Caco-2 (cell line): ENCODE measurements around the gene KRTAP10-2. TPM values are rescaled to one million over a fixed set of nuclear protein-coding genes. Genes with fewer than 3 reads are reported as not detected.

ENCODE experiments used
- BruUV-seq: library from RNA; stranded (reverse); fragments of 400-500 nt; replicated peaks from 2 replicates; lab custom pipeline; 2021; lab: Mats Ljungman, UMichigan
- CTCF ChIA-PET: fragments of 300-600 bp; sonication (Branson Sonifier 250); formaldehyde crosslinking; loops from one replicate; lab custom pipeline; 2022; ENCODE audit warnings: antibody characterized with exemption; lab: Charles Lee
- POLR2A ChIA-PET: fragments of 300-600 bp; sonication (Branson Sonifier 250); formaldehyde crosslinking; loops from one replicate; lab custom pipeline; 2022; ENCODE audit warnings: antibody characterized with exemption; lab: Charles Lee
- DNase-seq, 2 experiments: peaks; one replicate each; pipeline versions ENCODE4 v3.0.0 to v3.0.0-alpha.2; 2020 to 2022
- H3K27me3 ChIP-seq: replicated peaks from 2 replicates; pipeline ENCODE4 v1.6.0; 2011; ENCODE audit warnings: low read length; ENCODE audit not compliant: control insufficient read depth, insufficient read depth
- H3K36me3 ChIP-seq: 2 replicates; pipeline ENCODE4 v1.5.1; 2011; ENCODE audit warnings: low read length; ENCODE audit not compliant: control insufficient read depth, insufficient read depth
- H3K4me1 ChIP-seq: fragments of 250-450 bp; sonication (Bioruptor Pico); 2 replicates; pipeline ENCODE4 v1.5.1; 2020; ENCODE audit warnings: mild to moderate bottlenecking
- H3K4me3 ChIP-seq: 2 replicates; pipeline ENCODE4 v1.5.1; 2011; ENCODE audit warnings: low read depth, mild to moderate bottlenecking, control low read depth, low read length
- H3K9me3 ChIP-seq: fragments of 250-450 bp; sonication (Bioruptor Pico); 2 replicates; pipeline ENCODE4 v1.5.1; 2020; ENCODE audit warnings: mild to moderate bottlenecking, moderate library complexity
- H3K27ac Mint-ChIP-seq: one replicate; pipeline ENCODE4 v1.8.0; 2022; ENCODE audit warnings: mixed read lengths; ENCODE audit not compliant: unreplicated experiment
- H3K27me3 Mint-ChIP-seq: one replicate; pipeline ENCODE4 v1.8.0; 2022; ENCODE audit warnings: mixed read lengths; ENCODE audit not compliant: insufficient read depth, unreplicated experiment
- H3K36me3 Mint-ChIP-seq: one replicate; pipeline ENCODE4 v1.8.0; 2022; ENCODE audit warnings: mild to moderate bottlenecking, mixed read lengths; ENCODE audit not compliant: insufficient read depth, unreplicated experiment
- H3K4me1 Mint-ChIP-seq: one replicate; pipeline ENCODE4 v1.8.0; 2022; ENCODE audit warnings: low read depth, mixed read lengths; ENCODE audit not compliant: unreplicated experiment
- H3K4me3 Mint-ChIP-seq: one replicate; pipeline ENCODE4 v1.8.0; 2022; ENCODE audit warnings: mild to moderate bottlenecking, moderate library complexity, mixed read lengths; ENCODE audit not compliant: unreplicated experiment
- H3K9me3 Mint-ChIP-seq: one replicate; pipeline ENCODE4 v1.8.0; 2022; ENCODE audit warnings: mixed read lengths; ENCODE audit not compliant: unreplicated experiment
- CTCF ChIP-seq, 2 experiments: fragments of 200-600 bp in 1 of 2; IDR thresholded peaks; 1 replicate in 1 of 2; 2 replicates in 1 of 2; pipeline versions ENCODE4 v1.5.1 to v1.8.0; 2011 to 2022; ENCODE audit warnings: antibody characterized with exemption in 1 of 2, control low read depth in 1 of 2, inconsistent platforms in 1 of 2, low read depth in 1 of 2, low read length in 1 of 2, mild to moderate bottlenecking in 1 of 2, moderate library complexity in 1 of 2; ENCODE audit not compliant: insufficient read depth in 1 of 2, severe bottlenecking in 1 of 2, unreplicated experiment in 1 of 2
- intact Hi-C: fragments of 100-400 bp; cut with micrococcal nuclease; formaldehyde crosslinking; loops from one replicate; pipeline ENCODE4 v1.10.0; 2022; ENCODE audit not compliant: unreplicated experiment
- total RNA-seq: library from RNA; stranded (reverse); gene quantifications from 2 replicates; pipeline ENCODE4 v1.2.3, GENCODE V29; 2022

Gene KRTAP10-2
- total RNA-seq, 1 experiment from 2014 or later, result not detected

GRCh38 chr21:44502171-44502958 lies 48.9 kb downstream of the KRTAP10-2 start:
- no peak overlapping the region for H3K27ac Mint-ChIP-seq
- no peaks in the 10 kb centered on the region for H3K27me3 Mint-ChIP-seq
- H3K36me3 Mint-ChIP-seq, result no peaks in the 10 kb centered on the region
- Histone ChIP-seq H3K4me3 (no peak overlapping the region), H3K36me3 (no peaks in the 10 kb centered on the region), H3K4me1 (peaks cover 9% of the 10 kb centered on the region), H3K9me3 (no peaks in the 10 kb centered on the region), H3K27me3 (no peaks in the 10 kb centered on the region)
- intact Hi-C loops, result no loop called here
- ChIA-PET POLR2A (no interaction called here), CTCF (no interaction called here)
- no peak for DNase-seq
- no peak overlapping the region for H3K4me3 Mint-ChIP-seq
- H3K9me3 Mint-ChIP-seq, result no peaks in the 10 kb centered on the region
- H3K4me1 Mint-ChIP-seq, result no peaks in the 10 kb centered on the region
- TF ChIP-seq CTCF (IDR thresholded peaks at IDR 0.05; ENCODE audit: insufficient read depth in 1 of 2, low read depth in 1 of 2, low read length in 1 of 2, severe bottlenecking in 1 of 2, unreplicated experiment in 1 of 2), result no peak
- no TSS peak for BruUV-seq

Other genes with a start within 250 kb of the KRTAP10-2 start
- gene CFAP410, start 212.1 kb downstream of the KRTAP10-2 start, total RNA-seq, result 16.5 and 20.1 TPM in 2 replicates
- gene TRPM2, start 197.9 kb downstream of the KRTAP10-2 start, total RNA-seq, result 0.07 and 0.20 TPM in 2 replicates
- 4.5 and 4.7 TPM in 2 replicates for gene LRRC3, start 96.0 kb downstream of the KRTAP10-2 start, total RNA-seq
- gene KRTAP10-1, start 11.3 kb downstream of the KRTAP10-2 start, total RNA-seq, result not detected in 2 replicates
- not detected in 2 replicates for gene KRTAP10-3, start 7.3 kb upstream of the KRTAP10-2 start, total RNA-seq
- not detected in 2 replicates for gene KRTAP10-4, start 22.2 kb upstream of the KRTAP10-2 start, total RNA-seq
- not detected in 2 replicates for gene KRTAP10-5, start 29.1 kb upstream of the KRTAP10-2 start, total RNA-seq
- gene KRTAP10-6, start 41.0 kb upstream of the KRTAP10-2 start, total RNA-seq, result not detected in 2 replicates
- not detected in 2 replicates for gene KRTAP10-7, start 49.1 kb upstream of the KRTAP10-2 start, total RNA-seq
- gene KRTAP10-8, start 60.6 kb upstream of the KRTAP10-2 start, total RNA-seq, result not detected in 2 replicates
- not detected in 2 replicates for gene KRTAP10-9, start 75.6 kb upstream of the KRTAP10-2 start, total RNA-seq
- not detected in 2 replicates for gene KRTAP10-10, start 85.9 kb upstream of the KRTAP10-2 start, total RNA-seq
- gene KRTAP10-11, start 94.9 kb upstream of the KRTAP10-2 start, total RNA-seq, result not detected in 2 replicates
- gene KRTAP12-4, start 103.2 kb upstream of the KRTAP10-2 start, total RNA-seq, result not detected in 2 replicates
- not detected in 2 replicates for gene KRTAP12-3, start 106.4 kb upstream of the KRTAP10-2 start, total RNA-seq
- gene KRTAP12-2, start 115.4 kb upstream of the KRTAP10-2 start, total RNA-seq, result not detected in 2 replicates
- not detected in 2 replicates for gene KRTAP12-1, start 130.7 kb upstream of the KRTAP10-2 start, total RNA-seq
- not detected in 2 replicates for gene KRTAP10-12, start 145.7 kb upstream of the KRTAP10-2 start, total RNA-seq
- 0.12 and 0.32 TPM in 2 replicates for gene TSPEAR, start 160.1 kb upstream of the KRTAP10-2 start, total RNA-seq